Lower leg skin (tissue), 3 donors: Measurements from ENCODE around the gene PTGR2.

ENCODE experiments used
- CTCF ChIP-seq, 3 donors: fragments of 450-650 bp; IDR thresholded peaks; one replicate each; pipeline ENCODE4 v1.5.1; 2016; ENCODE audit warnings: antibody characterized with exemption in 3 of 3, mild to moderate bottlenecking in 3 of 3, moderate library complexity in 2 of 3
- POLR2A ChIP-seq, 2 donors: fragments of 450-650 bp; IDR thresholded peaks; one replicate each; pipeline ENCODE4 v1.6.1; 2016 to 2017; ENCODE audit warnings: antibody characterized with exemption in 2 of 2, mild to moderate bottlenecking in 1 of 2, moderate library complexity in 1 of 2

GRCh38 chr14:73816393-73816816, 35.2 kb upstream of the PTGR2 start:
- TF ChIP-seq CTCF (IDR thresholded peaks at IDR 0.05) (no peak), POLR2A (IDR thresholded peaks at IDR 0.05) (no peak)
